ENCODE data around the gene RERE.
"Not testable (repeated sequence)": the region's sequence is repeated elsewhere in the genome, so short reads cannot be mapped to it uniquely, and the experiment has no call there.

The RERE gene

DNA sequence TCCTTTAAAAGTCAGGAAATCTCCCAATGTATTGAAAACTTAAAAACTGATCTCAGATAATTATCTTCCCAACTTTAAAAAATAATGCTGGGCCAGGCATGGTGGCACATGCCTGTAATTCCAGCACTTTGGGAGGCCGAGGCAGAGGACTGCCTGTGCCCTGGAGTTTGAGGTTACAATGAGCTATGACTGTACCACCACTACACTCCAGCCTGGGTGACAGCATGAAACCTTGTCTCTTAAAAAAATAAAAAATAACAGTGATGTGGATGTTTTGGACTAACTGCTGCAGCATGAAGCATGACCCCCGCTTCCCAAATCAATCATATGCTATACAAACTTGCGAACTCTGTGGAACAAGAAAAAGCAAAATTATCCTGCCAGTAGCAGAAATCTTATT is 186.3 kb downstream of the RERE start:
- DNase-seq: no peak

DNA sequence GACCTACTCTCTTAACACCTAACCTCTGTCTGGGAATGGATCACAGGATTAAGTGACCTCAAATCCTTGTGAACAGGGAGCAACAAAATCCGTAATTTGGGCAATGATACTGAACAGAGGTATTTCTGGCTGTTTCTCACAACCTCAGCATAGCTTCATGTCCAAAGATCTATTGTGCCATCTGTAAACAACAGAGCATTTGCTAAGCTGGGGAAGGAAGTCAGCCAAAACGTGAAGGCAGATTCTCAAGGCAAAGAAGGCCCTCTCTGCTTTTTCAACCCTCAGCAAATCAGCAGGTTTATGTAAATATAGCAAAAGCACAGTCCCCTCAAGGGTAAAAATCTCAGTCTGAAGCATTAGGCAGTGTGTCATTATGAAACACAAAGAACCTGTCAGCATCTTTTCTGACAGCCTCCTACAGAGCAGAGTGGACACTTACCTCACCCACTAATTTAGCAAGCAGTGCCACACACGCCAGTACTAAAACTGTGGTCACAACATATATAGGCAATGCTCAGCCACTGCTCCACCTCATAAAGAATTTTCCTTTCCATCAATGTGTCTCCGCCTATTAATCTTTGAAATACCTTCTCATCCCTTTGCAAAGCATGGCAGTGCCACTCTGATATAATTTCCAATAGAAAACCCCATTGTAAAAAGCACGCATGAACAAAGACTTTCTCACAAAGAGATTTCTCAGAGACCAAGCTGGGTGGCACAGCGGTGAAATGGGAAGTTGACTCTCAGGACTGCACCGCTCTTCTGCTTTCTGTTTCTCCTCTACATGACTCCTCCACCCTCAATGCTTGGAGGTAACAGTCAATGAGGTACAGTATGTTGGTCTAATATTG is 188.0 kb downstream of the RERE start:
- peak; percentile 92 for DNase-seq

DNA sequence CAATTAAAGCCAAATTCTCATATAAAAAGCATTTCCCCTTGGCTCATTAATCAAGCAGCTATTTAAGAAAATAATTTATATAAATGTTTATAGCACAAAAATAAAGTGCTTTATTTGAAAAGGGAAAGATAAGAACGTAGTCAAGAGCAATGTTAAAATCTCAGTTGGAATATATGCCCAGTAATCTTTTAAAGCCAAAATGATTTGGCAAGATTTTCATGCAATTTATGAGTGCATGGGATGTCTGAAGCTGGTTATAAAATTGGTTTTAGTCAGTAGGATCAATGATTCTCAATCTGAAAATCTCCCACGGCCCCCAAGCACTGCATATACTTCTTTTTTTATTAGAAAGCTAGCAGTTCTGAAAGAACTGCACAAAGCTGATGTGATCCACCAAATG is 188.8 kb downstream of the RERE start:
- DNase-seq: no peak

DNA sequence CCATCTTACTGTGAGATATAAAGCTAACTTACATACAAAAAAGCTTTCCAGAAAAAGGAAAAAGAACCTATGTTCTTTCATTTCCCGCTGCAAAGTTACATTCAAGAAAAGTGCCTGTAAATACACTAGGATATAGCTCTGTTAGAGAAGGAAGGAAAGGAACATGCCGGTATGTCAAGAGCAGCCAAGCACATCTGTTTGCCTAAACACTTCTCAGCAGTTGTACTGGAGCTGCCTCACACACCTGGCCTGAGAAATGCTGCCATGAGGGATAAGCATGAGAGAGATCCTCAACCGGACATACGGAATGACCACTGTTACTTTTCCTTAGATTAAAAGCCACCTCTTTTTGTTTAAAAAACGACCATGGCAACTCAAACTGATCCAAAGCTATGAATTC is 189.7 kb downstream of the RERE start:
- DNase-seq: no peak

DNA sequence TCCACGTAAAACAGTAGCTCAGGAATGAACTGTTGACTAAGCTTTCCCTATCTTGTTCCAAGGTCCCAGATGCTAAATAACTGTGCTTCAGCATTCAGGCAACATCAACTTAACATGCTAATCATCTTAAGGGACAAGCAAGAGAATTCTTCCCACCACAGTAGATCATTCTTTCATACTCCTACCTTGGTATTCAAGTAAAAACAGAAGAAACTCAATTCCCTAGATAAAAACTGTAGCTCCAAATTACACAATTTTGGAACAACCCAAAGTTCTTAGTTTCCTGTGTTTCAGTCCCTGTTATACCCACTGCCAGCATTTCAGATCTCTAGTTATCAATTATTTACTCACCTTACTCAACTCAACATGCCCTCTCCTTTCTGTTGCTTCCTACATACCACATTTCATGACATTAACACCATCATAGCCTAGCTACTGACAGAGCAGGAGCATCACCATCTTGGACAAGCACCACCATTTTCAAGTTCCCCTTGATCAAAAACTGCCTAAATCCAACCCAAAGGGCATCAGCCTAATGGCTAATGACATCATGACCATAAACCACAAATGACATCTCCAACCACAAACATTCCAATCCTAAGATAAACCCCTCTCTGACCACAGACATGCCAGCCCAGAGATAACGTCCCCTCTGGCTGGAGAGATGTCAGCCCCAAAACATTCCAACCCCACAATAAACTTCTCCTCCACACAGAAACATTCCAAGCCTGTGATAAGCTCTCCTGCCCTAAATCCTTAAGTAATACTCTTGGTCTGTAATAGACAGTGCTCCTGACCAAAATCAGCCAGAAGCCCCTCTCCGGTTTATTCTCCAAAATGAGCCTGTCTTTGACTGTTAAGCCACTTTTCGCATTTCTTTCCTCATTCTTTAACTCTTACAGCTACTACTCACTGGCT is 191.2 kb downstream of the RERE start:
- no peak for DNase-seq

DNA sequence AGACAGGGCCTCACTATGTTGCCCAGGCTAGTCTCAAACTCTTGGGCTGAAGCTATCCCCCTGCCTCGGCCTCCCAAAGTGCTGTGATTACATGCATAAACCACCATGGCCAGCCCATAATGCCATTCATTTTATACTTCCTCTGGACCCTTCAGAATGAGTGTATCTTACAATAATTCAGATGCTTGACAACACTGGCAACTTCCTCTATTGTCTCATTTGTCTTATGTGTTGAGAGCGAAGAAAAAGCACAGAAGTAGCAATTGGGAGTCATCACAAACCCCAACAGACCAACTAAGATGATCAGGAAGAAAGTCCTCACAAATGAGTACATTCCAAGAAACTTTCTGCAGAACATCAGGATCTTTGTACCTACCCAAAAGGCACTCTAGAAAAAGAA is 191.9 kb downstream of the RERE start:
- no peak for DNase-seq

DNA sequence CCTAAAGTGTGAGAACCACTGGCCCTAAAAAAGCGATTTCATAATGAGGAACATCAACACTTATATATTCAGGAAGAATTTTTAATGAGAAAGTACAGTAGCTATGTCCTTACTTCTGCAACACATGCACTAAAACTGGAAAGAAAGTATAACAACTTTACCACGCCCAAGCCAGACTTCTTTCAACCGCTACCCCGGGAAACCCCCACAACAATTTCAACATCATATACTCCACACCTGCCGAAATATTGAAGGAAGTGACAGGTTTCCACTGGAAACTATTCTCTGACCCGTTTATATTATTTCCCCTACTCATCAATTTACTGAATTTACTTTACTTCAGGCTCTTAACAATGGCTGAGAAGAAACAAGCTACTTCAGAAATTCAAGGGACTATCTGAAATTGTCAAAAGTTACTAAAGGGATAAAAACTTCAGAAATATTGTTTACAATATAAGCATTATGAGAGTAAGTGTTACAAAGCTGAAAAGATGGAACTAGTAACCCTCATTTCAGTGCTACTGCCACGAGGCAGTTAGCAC is 193.7 kb downstream of the RERE start:
- not testable (repeated sequence) for DNase-seq

DNA sequence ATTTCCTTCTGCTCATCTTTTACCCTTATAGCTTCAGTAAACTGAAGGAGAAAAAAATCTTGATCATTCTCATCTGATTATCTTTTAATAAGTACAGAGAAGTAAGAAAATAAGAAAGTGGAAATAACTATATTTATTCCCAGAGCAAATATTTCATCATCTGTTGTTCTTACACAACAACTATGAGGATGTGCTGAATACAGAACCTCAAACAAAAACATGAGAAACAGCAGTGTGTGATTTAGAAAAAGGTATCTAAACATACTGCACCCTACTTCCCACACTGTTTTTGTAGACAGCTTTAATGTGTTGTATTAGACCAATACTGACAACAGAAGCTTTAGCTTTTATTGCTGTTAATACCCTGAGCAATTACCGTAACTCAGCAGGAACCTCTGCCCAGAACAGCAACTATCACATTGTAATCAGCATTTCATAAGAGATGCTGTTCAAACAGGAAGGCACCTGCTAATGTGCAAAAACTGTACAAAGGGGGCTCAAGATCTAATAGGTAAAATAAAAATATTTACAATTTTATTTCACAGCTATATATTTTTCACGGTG is 195.6 kb downstream of the RERE start:
- DNase-seq: peak; percentile 34

DNA sequence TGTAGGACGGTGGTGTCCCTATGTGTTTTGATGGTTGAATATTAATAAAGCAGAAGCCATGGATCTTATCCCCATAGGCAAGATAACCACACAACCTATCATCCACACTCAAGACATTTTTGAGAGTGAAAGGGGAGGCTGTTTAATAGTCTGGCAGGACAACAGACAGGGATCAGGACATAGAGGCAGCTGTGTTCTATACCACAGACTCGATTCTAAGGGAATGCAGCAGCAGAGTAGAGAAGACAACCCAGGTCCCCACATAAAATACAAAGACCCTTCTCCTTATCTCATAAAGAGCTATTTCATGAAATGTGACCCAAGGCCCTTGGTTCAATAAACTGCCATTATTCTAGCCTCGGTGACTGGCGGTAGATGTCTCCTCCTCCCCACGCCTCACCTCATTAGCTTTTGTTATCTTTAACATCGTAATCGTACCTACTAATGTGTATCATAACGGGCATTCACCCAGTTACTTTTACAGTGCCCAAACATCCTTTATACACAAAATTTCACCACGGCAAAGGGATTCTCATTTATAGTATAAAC is 196.3 kb downstream of the RERE start:
- DNase-seq: not testable (repeated sequence)

DNA sequence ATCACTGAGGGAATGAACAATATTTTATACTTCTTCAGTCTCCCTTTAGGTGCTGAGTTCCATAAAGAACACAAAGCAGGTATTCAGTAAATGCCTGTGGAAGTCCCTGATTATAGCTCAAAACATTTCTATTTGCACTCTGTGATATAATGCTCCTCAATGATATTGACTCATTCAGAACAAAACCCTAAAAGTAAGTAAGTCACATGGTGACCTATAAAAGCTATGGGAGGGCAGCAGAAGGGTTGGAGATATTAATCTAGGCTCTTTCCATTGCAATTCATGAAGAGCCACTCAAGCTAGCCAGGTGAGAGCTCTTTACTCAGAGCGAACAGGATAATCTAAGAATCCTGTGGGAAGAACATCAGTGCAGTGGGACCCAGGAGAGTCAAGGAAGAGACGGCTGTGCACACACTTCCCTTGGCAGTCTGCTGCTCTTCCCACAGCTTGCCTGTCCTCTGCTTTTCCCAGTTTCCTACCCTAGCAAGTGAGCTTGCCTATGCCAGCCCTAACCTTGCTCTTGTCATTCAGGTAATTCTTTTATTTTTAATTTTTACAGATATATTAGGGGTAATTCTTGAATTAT is 197.4 kb downstream of the RERE start:
- DNase-seq: not testable (repeated sequence)

DNA sequence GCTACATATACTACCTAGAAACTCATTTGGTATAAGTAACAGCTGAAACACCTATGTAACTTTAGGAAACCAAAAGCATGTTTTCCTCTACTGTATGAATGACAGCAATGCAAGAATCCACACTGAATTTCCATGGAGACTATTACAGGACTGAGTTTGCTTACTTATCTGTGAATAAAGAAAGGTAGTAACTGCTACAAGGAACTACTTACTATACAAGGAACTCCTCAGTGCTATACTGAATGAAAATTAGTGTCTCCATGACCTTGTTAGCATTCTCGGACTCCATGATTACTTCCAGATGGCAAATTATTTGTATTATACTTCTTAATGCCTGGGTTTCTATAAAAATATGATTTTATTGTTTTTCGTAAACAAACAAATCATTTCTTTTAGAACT is 198.0 kb downstream of the RERE start:
- not testable (repeated sequence) for DNase-seq

DNA sequence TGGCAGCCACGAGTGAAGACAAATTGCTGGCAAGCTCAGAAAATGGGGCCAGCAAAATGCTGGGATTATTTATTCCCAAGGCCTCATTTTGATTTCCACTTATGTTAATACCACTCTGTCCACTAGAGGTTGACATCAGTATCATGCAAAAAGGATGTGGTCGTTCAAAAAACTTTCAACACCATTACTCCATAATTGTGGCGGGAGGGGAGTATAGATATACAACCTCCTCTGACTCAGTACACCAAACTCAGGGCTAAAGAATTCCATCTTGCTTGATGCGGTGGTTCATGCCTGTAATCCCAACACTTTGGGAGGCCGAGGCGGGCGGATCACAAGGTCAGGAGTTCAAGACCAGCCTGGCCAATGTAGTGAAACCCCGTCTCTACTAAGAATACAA is 200.6 kb downstream of the RERE start:
- DNase-seq: not testable (repeated sequence)

DNA sequence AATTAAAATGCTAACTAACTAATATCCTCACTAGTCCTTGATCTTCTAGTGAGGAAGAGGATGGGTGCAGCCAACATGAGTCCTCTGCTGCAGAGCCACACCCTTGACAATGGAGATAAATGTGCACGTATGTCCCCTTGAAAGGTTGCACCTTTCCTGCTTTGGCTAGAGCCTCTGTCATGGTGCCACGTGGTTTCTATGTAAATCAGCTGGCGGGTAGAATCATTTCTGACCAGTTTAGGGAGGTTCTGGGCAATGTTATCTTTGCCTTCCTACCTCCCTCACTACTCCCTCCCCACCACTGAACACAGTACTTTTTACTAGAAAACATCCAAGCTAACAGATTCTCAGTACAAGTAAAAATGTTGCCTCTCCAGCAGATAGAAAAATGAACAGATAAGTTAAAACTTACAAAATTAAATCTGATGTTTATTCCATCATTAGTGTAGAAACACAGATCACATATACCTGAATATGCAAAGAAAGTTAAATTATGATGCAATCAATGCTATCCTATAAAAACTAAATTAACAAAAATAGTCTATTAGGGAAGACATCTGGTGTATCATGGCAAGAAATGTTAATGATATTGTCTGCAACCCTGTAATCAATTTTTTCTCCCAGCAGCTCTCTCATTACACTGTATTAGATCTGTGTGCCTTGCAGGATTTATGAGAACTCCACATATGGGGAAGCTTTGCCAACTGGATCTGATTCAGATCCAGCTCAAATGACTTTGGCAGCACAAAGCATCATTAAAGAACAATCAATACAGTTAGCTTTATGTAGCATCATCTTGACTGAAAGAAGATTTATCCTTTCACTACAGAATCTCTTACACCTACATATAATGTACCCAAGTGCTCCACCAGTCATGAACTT is 205.6 kb downstream of the RERE start:
- not testable (repeated sequence) for DNase-seq

DNA sequence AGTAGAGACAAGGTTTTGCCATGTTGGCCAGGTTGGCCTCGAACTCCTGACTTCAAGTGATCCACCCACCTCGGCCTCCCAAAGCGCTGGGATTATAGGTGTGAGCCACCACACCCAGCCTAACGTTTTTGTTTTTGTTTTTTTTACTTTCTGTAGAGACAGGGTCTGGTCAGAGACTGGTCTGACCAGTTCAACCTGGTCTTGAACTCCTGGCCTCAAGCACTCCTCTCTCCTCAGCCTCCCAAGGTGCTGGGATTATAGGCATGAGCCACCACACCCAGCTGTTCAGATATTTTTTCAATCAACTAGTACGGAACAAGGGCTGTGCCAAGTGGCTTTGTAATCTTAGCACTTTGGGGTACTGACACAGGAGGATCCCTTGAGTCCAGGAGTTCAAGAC is 209.5 kb downstream of the RERE start:
- no peak for DNase-seq

DNA sequence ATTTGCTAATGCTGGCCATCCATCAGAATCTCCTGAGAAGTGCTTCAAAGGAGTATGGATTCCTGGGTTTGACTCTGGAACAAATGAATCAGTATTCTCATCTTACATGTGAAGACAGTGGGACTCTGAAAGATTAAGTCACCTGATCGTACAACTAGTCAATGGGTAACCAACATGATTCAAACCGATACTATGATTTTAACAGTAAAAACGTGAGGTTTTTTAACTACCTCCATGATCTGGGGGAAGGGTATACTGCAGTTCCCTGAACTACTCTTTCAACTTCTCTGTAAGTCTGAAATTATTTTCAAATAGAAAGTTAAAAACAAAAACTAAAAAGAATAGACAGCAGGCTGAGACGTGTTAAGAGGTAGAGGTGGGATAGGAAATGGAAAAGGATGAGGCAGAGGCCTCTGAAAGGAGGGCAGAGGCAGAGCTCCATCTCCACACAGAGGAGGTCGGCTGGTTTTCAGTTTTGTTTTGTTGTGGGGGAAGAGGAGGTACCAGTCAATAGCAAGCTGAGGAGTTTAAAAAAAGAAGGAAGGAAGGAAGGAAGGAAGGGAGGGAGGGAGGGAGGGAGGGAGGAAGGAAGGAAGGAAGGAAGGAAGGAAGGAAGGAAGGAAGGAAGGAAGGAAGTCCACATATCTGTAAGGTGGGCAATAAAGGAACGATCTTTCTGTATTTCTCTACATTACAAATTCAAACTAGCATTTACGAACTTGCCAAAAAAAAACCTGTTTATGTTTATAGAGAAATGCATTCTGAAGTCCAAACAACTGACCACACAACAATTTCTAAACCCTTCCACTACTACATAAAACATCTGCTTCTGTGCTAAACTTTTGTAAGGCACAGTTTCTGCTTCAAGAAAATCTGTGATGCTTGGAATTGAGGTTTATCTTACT is 213.1 kb downstream of the RERE start:
- DNase-seq: no peak

DNA sequence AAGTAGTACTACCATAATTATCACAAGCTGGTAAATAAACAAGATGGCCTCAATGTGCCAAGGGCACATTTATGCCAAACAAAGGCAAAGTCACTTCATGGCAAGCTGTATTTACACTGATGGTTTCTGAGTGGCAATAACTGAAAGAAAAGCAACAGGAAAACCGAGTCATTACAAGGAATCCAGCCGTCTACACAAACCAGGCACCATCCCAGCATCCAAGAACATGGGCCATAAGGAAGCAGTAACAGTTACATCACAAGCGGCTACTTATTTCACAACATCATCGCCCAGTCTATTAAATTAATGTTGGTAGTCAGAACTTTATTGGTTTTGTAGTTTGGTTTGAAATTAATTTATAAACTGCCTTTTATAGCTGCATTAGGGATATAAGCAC is 214.2 kb downstream of the RERE start:
- DNase-seq: no peak

DNA sequence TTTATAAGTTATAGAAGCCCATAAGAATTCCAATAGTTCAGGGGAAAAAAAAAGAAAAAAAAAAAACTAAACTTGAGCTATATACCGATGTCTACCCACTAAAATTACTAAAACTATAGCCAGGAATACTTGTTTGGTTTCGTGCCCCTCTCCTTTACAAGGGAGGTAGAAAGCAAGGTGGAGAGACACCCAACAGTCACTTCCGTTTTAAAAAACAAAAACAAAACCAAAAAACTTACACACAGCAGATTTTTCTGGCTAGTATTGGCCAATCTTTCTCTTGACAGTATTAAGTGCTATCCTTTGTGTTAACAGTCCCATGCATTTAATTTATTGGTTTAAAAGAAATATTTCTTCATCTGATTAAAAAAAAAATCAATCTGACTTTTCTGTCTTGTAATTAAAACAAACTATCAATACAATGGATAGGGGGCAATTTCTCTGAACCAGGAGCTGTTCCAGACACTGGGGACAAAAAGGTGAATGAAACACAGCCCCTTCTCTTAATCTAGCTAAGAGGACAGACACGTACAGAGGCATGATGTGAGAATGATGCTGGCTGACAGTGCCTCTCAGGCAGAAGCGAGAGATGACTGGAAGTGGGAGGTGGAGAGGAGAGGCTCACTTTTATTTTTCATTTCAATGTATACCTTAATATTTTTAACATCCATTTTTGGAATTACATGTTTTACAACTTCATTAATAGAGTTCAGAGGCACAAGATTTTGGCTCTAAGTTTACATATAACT is 214.8 kb downstream of the RERE start:
- DNase-seq: no peak

DNA sequence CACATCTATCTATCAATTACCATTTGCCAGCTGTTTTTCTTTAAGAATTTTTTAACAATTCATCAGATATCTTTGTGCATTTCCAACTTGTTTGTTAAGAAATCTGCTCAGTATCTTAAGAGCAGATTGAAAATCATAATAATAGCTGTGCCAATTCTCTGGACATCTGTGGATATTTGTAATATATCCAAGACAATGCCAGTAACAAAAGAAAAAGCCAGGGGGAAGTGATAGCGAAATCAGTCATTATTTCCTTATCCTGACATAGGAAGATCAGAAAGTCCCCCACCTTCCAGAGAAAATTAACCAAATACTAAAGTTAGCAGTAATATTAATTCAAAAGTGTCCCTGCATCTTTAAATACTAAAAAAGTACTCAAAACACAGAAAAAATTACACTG is 217.1 kb downstream of the RERE start:
- no peak for DNase-seq

DNA sequence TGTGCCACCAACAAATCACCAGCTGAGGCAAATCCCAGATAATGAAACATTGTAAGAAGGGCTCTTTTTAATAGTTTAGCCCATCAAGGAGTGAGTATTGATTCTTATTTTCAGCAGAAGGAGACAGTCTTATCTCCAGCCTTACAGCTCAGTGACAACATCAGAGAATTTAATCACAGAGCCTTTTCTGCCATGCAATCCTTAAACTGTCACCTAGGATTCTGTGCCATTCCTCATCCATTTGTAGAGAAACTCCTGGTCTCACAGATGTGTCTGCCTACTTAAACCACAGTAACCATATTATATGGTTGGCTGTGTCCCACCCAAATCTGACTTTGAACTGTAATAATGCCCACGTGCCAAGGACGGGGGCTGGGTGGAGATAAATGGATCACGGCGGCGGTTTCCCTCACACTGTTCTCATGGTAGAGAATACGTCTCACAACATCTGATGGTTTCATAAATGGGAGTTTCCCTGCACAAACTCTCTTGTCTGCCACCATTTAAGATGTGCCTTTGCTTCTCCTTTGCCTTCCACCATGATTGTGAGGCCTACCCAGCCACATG is 217.7 kb downstream of the RERE start:
- DNase-seq: no peak
